Urinary bladder (tissue), 4 donors: ENCODE results near the gene CYP2C19. TPM values are rescaled to one million over a fixed set of nuclear protein-coding genes. Genes with fewer than 3 reads are reported as not detected.

Experiments used
- DNase-seq: peaks from one replicate; pipeline ENCODE4 v3.0.0-alpha.2; 2015; ENCODE audit errors: extremely low spot score
- H3K27ac ChIP-seq: one replicate; pipeline ENCODE4 v1.5.1; 2013; ENCODE audit warnings: low read depth, mild to moderate bottlenecking, moderate library complexity
- H3K36me3 ChIP-seq: one replicate; pipeline ENCODE4 v1.6.1; 2013; ENCODE audit warnings: mild to moderate bottlenecking, moderate library complexity; ENCODE audit not compliant: insufficient read depth
- H3K4me1 ChIP-seq: one replicate; pipeline ENCODE4 v1.6.1; 2013; ENCODE audit warnings: mild to moderate bottlenecking, moderate library complexity; ENCODE audit not compliant: insufficient read depth
- H3K4me3 ChIP-seq: one replicate; pipeline ENCODE4 v1.5.1; 2013; ENCODE audit warnings: low read depth, low read length
- WGBS: extraction: QIAGEN DNeasy Blood & Tissue Kit; methylation state at CpG from one replicate; pipeline ENCODE4 v1.1.7; 2013; 5-methylcytosine and 5-hydroxymethylcytosine counted together
- polyA plus RNA-seq: library from polyadenylated mRNA; stranded (reverse); fragments of 200-250 nt; gene quantifications from one replicate; pipeline ENCODE4 v1.2.3, GENCODE V29; 2013
- total RNA-seq: library from RNA; depleted of rRNA; stranded (reverse); fragments of >200 nt; gene quantifications from one replicate; pipeline ENCODE4 v1.2.3, GENCODE V29; 2014
- donor health status: healthy with polysubstance abuse.
- donor health status: healthy.

Gene CYP2C19
- total and polyA plus RNA-seq, 2 donors, result 0.06 TPM; not detected in 1

- Histone ChIP-seq H3K27ac (no peak overlapping the region), H3K4me3 (no peak overlapping the region), H3K4me1 (no peaks in the 10 kb centered on the region), H3K36me3 (no peaks in the 10 kb centered on the region)
- WGBS, result 64% methylated on average over 1 of the region's 1 CpG
- no peak for DNase-seq
Observed at GRCh38 chr10:94902080-94902479, 139.6 kb downstream of the CYP2C19 start.

GRCh38 chr10:94902570-94902969, 140.1 kb downstream of the CYP2C19 start:
- H3K36me3 ChIP-seq, result no peaks in the 10 kb centered on the region
- WGBS, result 0% methylated on average over 1 of the region's 1 CpG

More at GRCh38 chr10:94902570-94902969, 140.1 kb downstream of the CYP2C19 start:
- DNase-seq, result no peak
- no peaks in the 10 kb centered on the region for H3K4me1 ChIP-seq
- H3K27ac ChIP-seq, result no peak overlapping the region
- H3K4me3 ChIP-seq, result no peak overlapping the region

Other genes with a start within 250 kb of the CYP2C19 start
- gene HELLS, start 216.9 kb upstream of the CYP2C19 start, total RNA-seq, result 99.1 TPM
- gene HELLS, start 216.9 kb upstream of the CYP2C19 start, polyA plus RNA-seq, result 1.7 TPM
- gene CYP2C18, start 79.0 kb upstream of the CYP2C19 start, total RNA-seq, result not detected
- 0.04 TPM for gene CYP2C18, start 79.0 kb upstream of the CYP2C19 start, polyA plus RNA-seq
- not detected for gene CYP2C9, start 176.0 kb downstream of the CYP2C19 start, total RNA-seq
- gene CYP2C9, start 176.0 kb downstream of the CYP2C19 start, polyA plus RNA-seq, result 0.61 TPM